ENCODE measurements around the gene B9D1.

B9D1 gene

DNA sequence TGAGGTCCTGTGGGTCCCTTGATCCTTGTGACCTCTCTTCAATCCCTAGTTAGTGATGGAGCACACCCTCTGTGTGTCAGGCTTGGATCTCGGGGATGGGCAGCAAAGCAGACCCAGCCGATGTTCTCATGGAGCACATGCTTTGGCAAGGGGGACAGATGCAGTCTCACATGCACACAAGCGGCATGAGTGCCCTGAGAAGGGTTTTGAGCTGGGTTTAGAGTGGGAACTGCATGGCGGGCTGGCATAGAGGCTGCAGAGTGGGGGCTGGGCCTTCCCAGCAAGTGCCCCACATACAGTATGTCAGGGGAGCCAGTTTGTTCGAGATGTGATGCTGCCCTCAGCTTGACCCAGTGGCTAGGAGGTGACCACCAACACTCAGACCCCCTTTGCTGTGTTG lies 41.6 kb downstream of the B9D1 start:
- DNase-seq (ENCODE audit: low read depth in 3 of 3), result no peak

DNA sequence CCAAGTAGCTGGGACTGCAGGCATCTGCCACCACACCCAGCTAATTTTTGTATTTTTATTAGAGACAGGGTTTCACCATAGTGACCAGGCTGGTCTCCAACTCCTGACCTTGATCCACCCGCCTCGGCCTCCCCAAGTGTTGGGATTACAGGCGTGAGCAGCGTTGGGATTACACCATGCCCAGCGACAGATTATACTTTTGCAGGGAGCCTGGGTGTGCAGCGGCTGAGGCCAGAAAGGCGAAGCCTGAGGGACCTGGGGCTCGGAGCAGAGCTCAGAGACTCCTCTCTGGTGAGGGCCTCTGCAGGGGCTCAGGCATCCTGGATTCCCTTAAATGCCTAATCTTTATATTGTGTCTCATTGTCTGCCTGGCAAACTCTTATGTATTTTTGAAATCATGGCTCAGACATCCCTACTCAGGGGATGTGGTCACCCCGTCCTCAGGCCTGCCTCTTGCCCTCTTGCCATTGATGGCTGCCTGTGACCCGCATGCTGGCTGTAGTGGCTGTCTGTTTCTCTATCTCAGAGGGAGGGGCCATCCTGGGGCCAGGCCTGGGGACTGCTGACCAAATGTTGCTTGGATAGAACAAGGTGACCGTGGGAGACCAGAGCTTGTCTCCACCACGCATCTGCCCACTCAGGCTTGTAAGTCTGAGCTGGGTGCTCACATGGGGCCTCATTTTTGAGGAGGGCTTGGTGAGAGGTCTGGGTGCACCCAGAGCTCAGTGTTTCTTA lies 42.6 kb downstream of the B9D1 start:
- DNase-seq (ENCODE audit: low read depth in 3 of 3), result no peak

- DNase-seq (ENCODE audit: low read depth in 3 of 3), result no peak
Measured at GRCh38 chr17:19318611-19319010, 43.9 kb downstream of the B9D1 start.

- no peak for DNase-seq (ENCODE audit: low read depth in 3 of 3)
Measured at GRCh38 chr17:19317359-19318095, 45.0 kb downstream of the B9D1 start.

- no peak for DNase-seq (ENCODE audit: low read depth in 3 of 3)
Measured at GRCh38 chr17:19316761-19317358, 45.7 kb downstream of the B9D1 start.

- DNase-seq (ENCODE audit: low read depth in 3 of 3), result no peak
Measured at GRCh38 chr17:19315104-19315503, 47.4 kb downstream of the B9D1 start.

DNA sequence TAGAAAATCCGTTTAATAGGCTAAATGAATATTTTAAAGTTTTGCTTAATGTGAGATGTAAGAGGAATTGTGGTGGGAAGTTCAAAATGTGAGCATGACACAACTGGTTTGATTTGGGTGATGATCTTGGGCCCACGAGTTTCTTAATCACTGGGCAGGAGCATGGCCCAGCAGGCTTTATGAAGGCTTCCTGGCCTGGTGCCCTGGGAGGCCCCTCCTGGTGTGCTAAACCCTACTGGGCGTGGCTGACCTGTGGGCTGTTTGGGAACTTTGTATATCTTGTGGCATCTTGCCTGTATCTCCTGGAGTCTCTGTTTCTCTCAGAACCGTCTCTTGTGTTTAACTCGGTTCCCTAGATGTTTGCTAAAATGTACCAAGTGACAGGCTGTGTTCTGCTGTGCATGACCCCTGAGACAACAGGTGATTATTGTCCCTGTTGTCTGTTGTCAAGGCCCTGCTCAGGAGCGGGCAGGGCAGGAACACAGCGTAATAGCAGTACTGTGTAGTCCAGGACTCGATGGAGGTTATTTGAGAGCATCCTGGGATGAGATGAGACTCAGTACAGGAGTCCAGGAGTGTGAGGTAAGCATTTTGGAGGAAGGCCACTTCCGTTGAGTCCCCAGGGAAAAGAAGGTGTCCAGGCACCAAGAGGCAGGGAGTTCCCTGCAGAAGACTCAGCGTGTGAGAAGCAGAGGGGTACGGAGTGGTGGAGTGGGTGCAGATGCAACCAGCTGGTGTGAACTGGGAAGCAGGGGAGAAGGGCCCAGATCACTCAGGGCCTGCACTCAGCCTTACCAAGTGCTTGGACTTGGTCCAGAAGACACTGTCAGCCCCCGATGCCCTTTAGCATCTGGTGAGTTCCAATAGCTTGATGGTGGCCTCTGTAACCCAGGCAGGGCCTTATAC lies 48.5 kb downstream of the B9D1 start:
- no peak for DNase-seq (ENCODE audit: low read depth in 3 of 3)

DNA sequence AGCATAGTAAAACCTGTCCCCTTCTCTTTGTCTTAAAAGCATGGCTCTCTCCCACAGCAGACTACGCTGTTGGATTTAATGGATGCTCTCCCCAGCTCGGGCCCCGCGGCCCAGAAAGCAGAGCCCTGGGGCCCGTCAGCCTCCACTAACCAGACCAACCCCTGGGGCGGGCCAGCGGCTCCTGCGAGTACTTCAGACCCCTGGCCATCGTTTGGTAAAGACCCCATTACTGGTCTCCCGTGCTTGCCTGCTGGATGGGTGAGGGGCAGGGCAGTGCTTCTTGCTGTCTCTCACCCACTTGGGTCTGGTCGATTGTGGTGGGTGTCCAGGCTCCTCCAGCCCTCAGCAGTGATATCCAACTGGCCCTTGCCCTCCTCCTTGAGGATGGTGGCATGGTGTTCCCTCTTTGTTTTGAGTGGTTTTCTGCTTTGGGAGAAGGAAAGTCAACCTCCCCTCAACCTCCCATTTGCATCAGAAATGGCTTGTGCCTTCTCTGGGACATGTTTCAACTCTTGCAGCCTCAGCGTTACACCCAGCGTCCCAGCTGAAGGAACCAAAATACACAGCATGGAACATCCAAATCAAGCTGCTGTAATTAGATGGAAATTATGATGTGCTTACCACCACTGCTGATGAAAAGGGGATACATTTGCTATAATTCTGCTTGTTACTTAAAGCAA lies 49.3 kb downstream of the B9D1 start:
- DNase-seq (ENCODE audit: low read depth in 3 of 3), result no peak

DNA sequence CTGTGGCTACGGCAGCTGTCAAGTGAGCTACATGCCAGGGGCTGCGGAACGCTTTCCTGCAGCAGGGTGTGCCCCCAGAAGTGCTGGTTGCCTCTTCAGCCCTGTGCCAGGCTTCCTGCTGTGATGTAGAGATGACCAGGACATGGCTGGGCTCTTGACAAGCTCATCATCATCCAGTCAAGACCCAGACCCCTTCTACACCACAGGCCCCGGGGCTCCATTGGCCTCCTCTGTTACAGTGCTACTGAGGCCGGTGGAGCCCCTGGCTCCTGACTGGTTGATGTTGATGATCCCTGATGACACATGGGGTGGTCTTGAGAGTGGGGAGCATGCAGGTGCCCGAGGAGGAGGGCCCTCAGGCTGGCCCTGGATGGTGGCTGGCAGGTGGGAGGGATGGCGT lies 50.1 kb downstream of the B9D1 start:
- DNase-seq (ENCODE audit: low read depth in 3 of 3), result no peak

DNA sequence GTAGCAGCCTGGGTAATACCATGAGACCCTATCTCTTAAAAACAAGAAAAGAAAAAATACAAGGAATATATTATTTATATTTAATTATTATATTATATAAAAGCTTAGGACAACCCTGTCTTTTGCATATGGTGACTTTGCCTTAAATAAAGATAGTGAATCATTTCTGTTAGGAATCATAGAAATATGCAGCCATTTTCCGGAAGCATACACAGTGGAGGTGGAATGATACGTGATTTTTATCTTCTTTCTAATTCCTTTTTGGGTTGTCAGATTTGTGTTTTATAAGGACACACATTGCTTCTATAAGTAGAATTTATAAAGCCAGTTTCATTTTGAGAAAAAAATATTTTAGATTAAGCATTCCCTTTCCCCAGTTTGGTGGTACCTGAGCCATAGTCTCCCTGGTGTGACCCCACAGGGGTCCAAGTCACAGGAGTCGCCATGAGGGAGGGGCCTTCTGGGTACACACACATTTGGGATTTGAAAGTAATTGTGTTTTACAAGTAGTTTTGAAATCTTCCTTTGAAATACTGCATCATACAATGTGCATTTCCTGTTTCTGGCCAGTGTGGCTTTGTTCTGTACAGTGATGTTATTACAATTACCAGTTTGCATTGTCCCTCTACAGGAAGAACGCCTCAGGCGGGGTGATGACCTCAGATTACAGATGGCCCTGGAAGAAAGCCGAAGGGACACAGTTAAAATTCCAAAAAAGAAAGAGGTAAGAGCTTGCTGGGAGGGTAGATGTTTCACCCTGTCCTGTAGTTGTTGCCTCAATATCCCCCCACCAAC lies 50.9 kb downstream of the B9D1 start:
- DNase-seq (ENCODE audit: low read depth in 3 of 3), result no peak

GRCh38 chr17:19311016-19311415 lies 51.5 kb downstream of the B9D1 start:
- DNase-seq (ENCODE audit: low read depth in 3 of 3), result no peak

GRCh38 chr17:19310151-19310550 lies 52.4 kb downstream of the B9D1 start:
- DNase-seq (ENCODE audit: low read depth in 3 of 3), result no peak

GRCh38 chr17:19309701-19310100 lies 52.8 kb downstream of the B9D1 start:
- DNase-seq (ENCODE audit: low read depth in 3 of 3), result no peak

DNA sequence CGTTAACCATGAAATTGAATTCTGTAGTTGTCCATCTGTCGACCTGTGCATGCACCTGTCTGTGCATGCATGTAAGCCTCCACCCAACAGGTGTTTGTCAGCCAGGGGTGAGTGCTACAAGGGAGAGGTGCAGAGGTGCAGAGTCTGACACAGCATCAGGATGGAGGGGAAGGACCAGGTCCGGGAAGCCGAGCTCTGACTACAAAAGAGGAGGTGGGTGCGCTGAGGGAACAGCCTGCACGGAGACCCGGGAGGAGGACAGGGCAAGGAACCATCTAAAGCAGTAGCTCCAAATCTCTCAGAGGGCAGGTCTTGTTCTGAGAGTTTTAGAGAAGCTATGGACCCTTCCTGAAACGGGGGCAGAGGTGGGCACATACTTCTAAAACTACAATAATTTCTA lies 54.1 kb downstream of the B9D1 start:
- DNase-seq (ENCODE audit: low read depth in 3 of 3), result no peak

DNA sequence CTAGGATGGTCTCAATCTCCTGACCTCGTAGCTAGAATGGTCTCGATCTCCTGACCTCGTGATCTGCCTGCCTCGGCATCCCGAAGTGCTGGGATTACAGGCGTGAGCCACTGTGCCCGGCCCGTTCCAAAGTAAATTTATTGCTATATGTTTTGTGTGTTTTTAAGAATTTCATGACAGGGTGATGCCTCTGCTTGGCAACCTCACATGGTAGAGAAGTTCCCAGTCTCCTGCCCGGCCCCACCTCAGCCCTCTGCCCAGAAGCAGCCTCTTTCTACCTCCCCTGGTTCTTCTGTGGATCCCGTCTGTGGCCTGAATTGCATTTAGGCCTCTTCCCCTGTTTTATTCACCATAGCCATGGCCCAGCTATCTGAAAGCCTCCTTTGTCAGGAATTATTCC lies 55.0 kb downstream of the B9D1 start:
- no peak for DNase-seq (ENCODE audit: low read depth in 3 of 3)

DNA sequence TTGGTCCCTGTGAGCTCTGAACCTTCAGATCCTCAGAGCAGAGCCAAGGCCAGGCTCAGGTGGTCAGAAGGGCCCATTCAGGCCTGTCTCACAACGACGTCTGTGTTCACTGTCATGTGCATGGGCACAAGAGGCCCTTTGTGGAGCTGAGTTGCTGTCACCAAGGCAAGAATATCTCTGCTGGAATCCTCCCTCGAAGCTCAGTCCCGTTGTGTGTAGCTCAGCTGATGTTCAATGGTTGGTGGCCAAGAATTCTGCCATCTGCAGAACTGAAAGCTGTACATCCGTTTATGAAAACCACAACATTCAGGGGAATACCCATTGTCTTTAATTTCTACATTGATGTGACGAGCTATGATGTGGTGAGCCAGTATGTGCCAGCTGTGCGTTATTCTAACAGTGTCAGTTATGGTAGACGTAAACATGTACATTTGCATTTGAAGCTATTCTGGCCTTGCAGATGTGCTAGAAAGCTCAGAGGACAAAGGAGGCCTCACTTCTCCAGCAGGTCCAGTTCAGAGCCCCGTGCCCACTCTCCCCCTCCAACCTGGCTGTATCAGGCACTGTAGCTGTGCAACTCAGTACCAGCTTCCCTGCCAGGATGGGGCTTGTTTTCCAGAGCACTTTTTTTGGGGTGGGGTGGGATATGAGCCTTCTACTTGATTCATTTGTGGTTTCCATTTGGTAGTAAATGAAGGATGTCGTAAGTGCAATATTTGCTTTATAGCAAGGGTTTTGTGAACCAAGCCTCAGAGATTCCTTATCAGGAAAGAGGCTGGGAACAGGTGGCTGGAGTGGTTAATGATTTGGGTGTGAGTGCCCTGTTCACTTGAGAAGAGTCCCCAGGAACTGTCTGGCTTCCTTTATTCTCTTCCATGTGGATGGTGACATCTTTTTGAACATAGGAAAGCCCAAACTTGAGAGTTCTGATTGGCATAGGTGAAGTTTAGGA lies 56.1 kb downstream of the B9D1 start:
- DNase-seq (ENCODE audit: low read depth in 3 of 3), result peak in 2 of 3 donors; percentile 8 to 9

- no peak for DNase-seq (ENCODE audit: low read depth in 3 of 3)
Measured at GRCh38 chr17:19305761-19306159, 56.8 kb downstream of the B9D1 start.

- no peak for DNase-seq (ENCODE audit: low read depth in 3 of 3)
Measured at GRCh38 chr17:19305256-19305655, 57.3 kb downstream of the B9D1 start.

DNA sequence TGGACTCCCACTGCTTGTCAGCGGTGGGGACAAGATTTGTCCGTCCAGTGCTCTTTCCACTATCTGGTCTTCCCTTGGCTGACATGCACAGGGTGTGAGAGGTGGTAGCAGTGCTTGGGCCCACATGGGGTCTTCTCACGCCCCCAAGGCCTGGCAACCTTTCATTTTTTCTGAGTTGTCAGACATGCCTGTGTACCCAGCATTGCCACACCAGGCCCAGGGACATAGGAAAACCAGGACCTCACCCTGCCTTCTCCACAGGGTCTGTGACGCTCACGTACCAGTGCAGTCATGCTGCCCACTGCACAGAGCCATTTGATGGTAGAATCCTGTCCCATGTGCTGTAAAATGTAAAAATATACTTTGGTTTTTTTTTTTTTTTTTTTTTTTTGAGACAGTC lies 57.8 kb downstream of the B9D1 start:
- no peak for DNase-seq (ENCODE audit: low read depth in 3 of 3)
